Endothelial cell of umbilical vein (primary cell): Measurements from ENCODE around the gene CDC42SE2. TPM values are rescaled to one million over a fixed set of nuclear protein-coding genes. Genes with fewer than 3 reads are reported as not detected.
A peak's percentile ranks its signal among the peaks of the same experiment; 100 is the strongest.

Experiments
- BruUV-seq: library from RNA; stranded (reverse); fragments of 400-500 nt; replicated peaks from 2 replicates; lab custom pipeline; 2021; lab: Mats Ljungman, UMichigan
- CTCF ChIA-PET: fragments of 300-600, 350-600 bp; sonication (Branson Sonifier 250); formaldehyde crosslinking; loops from one replicate; lab custom pipeline; 2021; ENCODE audit warnings: antibody characterized with exemption, inconsistent platforms; lab: Charles Lee
- POLR2A ChIA-PET: fragments of 300-600, 350-600 bp; sonication (Branson Sonifier 250); formaldehyde crosslinking; loops from one replicate; lab custom pipeline; 2021; ENCODE audit warnings: antibody characterized with exemption, inconsistent platforms; lab: Charles Lee
- DNase-seq: peaks from one replicate; pipeline ENCODE4 v3.0.0-alpha.2; 2011; ENCODE audit warnings: low read depth, low spot score
- FAIRE-seq: peaks from 2 replicates; lab custom pipeline; 2011; peaks lifted over from hg19 to GRCh38; lab: Jason Lieb, UNC
- H2AFZ ChIP-seq: 2 replicates; pipeline ENCODE4 v1.6.0; 2012; ENCODE audit warnings: low read depth, low read length, control low read depth, inconsistent platforms
- H3K27ac ChIP-seq: 2 replicates; pipeline ENCODE4 v1.5.1; 2011; ENCODE audit warnings: low read depth, mild to moderate bottlenecking, control low read depth, low read length, moderate library complexity; ENCODE audit not compliant: insufficient read depth
- H3K27me3 ChIP-seq, 2 experiments: 2 replicates each; pipeline versions ENCODE4 v1.6.0 to v1.6.1; 2011; ENCODE audit warnings: low read length in 2 of 2, mixed read lengths in 1 of 2; ENCODE audit not compliant: control insufficient read depth in 2 of 2, insufficient read depth in 2 of 2
- H3K36me3 ChIP-seq, 2 experiments: 2 replicates in 1 of 2; 3 replicates in 1 of 2; pipeline ENCODE4 v1.5.1; 2011; ENCODE audit warnings: low read length in 2 of 2, mild to moderate bottlenecking in 1 of 2, moderate library complexity in 1 of 2; ENCODE audit not compliant: control insufficient read depth in 2 of 2, insufficient read depth in 2 of 2; ENCODE audit errors: extremely low read depth in 1 of 2
- H3K4me1 ChIP-seq: 3 replicates; pipeline ENCODE4 v1.5.1; 2011; ENCODE audit warnings: mild to moderate bottlenecking, low read length; ENCODE audit not compliant: control insufficient read depth, insufficient read depth; ENCODE audit errors: extremely low read depth
- H3K4me2 ChIP-seq: 2 replicates; pipeline ENCODE4 v1.6.1; 2011; ENCODE audit warnings: low read length, control low read depth, mixed read lengths; ENCODE audit not compliant: insufficient read depth
- H3K4me3 ChIP-seq, 3 experiments: fragments of 200-600 bp in 1 of 3; sonication (generic), shearing (Covaris generic) in 1 of 3; replicated peaks in 1 of 3; 2 replicates each; pipeline ENCODE4 v1.5.1; 2011 to 2016; ENCODE audit warnings: control low read depth in 3 of 3, low read length in 3 of 3, mild to moderate bottlenecking in 2 of 3, inconsistent platforms in 1 of 3, low read depth in 1 of 3, moderate library complexity in 1 of 3; ENCODE audit not compliant: insufficient read depth in 1 of 3
- H3K79me2 ChIP-seq: 2 replicates; pipeline ENCODE4 v1.6.0; 2012; ENCODE audit warnings: low read length, inconsistent platforms; ENCODE audit not compliant: control insufficient read depth, insufficient read depth
- H3K9ac ChIP-seq: replicated peaks from 2 replicates; pipeline ENCODE3; 2011; ENCODE audit warnings: low read length, control low read depth; ENCODE audit not compliant: insufficient read depth; ENCODE audit errors: extremely low read depth
- H3K9me1 ChIP-seq: replicated peaks from 3 replicates; pipeline ENCODE4 v1.6.0; 2011; ENCODE audit warnings: mild to moderate bottlenecking, low read length; ENCODE audit not compliant: control insufficient read depth, insufficient read depth; ENCODE audit errors: extremely low read depth
- H3K9me3 ChIP-seq: replicated peaks from 2 replicates; pipeline ENCODE4 v1.5.1; 2012; ENCODE audit warnings: low read length, inconsistent platforms; ENCODE audit not compliant: control insufficient read depth, insufficient read depth
- H4K20me1 ChIP-seq: replicated peaks from 2 replicates; pipeline ENCODE3; 2011; ENCODE audit warnings: mild to moderate bottlenecking, low read length; ENCODE audit not compliant: control insufficient read depth, insufficient read depth; ENCODE audit errors: extremely low read depth
- CTCF ChIP-seq, 2 donors: IDR thresholded peaks; 1 replicate in 1 of 2; 2 replicates in 1 of 2; pipeline ENCODE4 v1.5.1; 2011; ENCODE audit warnings: low read length in 2 of 2, mild to moderate bottlenecking in 2 of 2, moderate library complexity in 2 of 2, control low read depth in 1 of 2, inconsistent platforms in 1 of 2, low read depth in 1 of 2; ENCODE audit not compliant: insufficient read depth in 1 of 2; ENCODE audit errors: extremely low read depth in 1 of 2
- EZH2 ChIP-seq: IDR thresholded peaks from 2 replicates; pipeline ENCODE4 v1.6.1; 2012; ENCODE audit warnings: borderline replicate concordance, low read depth, mild to moderate bottlenecking, moderate library complexity, low read length, inconsistent platforms; ENCODE audit not compliant: severe bottlenecking
- FOS ChIP-seq: IDR thresholded peaks from 2 replicates; pipeline ENCODE4 v1.6.1; 2011; ENCODE audit warnings: mild to moderate bottlenecking, low read length, moderate library complexity, borderline replicate concordance; ENCODE audit not compliant: insufficient read depth
- GATA2 ChIP-seq: IDR thresholded peaks from 2 replicates; pipeline ENCODE4 v1.7.0; 2011; ENCODE audit warnings: low read depth, mild to moderate bottlenecking, moderate library complexity, mixed read lengths, low read length; ENCODE audit not compliant: insufficient read length, insufficient read depth
- JUN ChIP-seq: IDR thresholded peaks from 2 replicates; pipeline ENCODE4 v1.6.1; 2011; ENCODE audit warnings: borderline replicate concordance, low read depth; ENCODE audit not compliant: insufficient read length, insufficient read depth
- MAX ChIP-seq: IDR thresholded peaks from 2 replicates; pipeline ENCODE4 v1.6.1; 2011; ENCODE audit not compliant: insufficient read depth, insufficient read length
- MYC ChIP-seq: IDR thresholded peaks from one replicate; pipeline ENCODE4 v1.6.1; 2011; ENCODE audit warnings: mild to moderate bottlenecking, low read depth, low read length
- POLR2A ChIP-seq: IDR thresholded peaks from 2 replicates; pipeline ENCODE4 v1.6.1; 2012; ENCODE audit warnings: low read depth, mild to moderate bottlenecking, control low read depth, low read length
- POLR2AphosphoS5 ChIP-seq: IDR thresholded peaks from 2 replicates; pipeline ENCODE4 v1.6.1; 2012; ENCODE audit warnings: low read depth, mild to moderate bottlenecking, control low read depth, low read length, moderate library complexity; ENCODE audit not compliant: insufficient read depth
- dilution Hi-C: fragments of 300-500 bp; cut with MboI; formaldehyde crosslinking; loops from one replicate; pipeline ENCODE4 v1.15.0; 2019; ENCODE audit warnings: low sequenced_read_pairs; ENCODE audit not compliant: extremely low pct_ligation_motif_present
- intact Hi-C: fragments of 100-400 bp; cut with micrococcal nuclease; formaldehyde crosslinking; loops from one replicate; pipeline ENCODE4 v1.10.0; 2022
- polyA plus RNA-seq, 4 experiments: library from polyadenylated mRNA; depleted of rRNA in 3 of 4; stranded (reverse) in 3 of 4; unstranded in 1 of 4; fragments of >200 nt; gene quantifications; 2 replicates each; pipeline versions ENCODE4 v1.2.1 to v1.2.3, GENCODE V29; 2011 to 2012; ENCODE audit warnings: missing spikeins in 1 of 4
- total RNA-seq: library from RNA; stranded (reverse); gene quantifications from 2 replicates; pipeline ENCODE4 v1.2.3, GENCODE V29; 2021

Gene CDC42SE2
- total and polyA plus RNA-seq, 2 donors (not counting 3 experiments of a cell fraction or from before 2014, with no cell fraction given): 14.7 to 21.9 TPM

- no peaks in the 10 kb centered on the region for H3K9me1 ChIP-seq
- no peaks in the 10 kb centered on the region for H3K36me3 ChIP-seq
- TF ChIP-seq GATA2 (no peak), MAX (no peak), FOS (no peak), MYC (no peak), CTCF (IDR thresholded peaks at IDR 0.05; ENCODE audit: extremely low read depth in 1 of 2, insufficient read depth in 1 of 2, low read depth in 1 of 2, low read length in 2 of 2) (no peak), POLR2AphosphoS5 (no peak), POLR2A (no peak), EZH2 (no peak), JUN (no peak)
- ChIA-PET POLR2A (no interaction called here), CTCF (interaction anchor here (1.8 kb wide), 1 partner anchor 8 kb away, joined by 4 read pairs; no protein-coding TSS in a partner anchor)
- H3K27me3 ChIP-seq: no peaks in the 10 kb centered on the region
- intact Hi-C loops: no loop called here
- no peak for FAIRE-seq
- H3K79me2 ChIP-seq: no peaks in the 10 kb centered on the region
- H3K4me1 ChIP-seq: peaks cover 18% of the 10 kb centered on the region
- BruUV-seq: no TSS peak
- no peak for DNase-seq
- H4K20me1 ChIP-seq: no peaks in the 10 kb centered on the region
- dilution Hi-C loops: no loop called here
- peak overlapping the region; percentile 72 for H3K27ac ChIP-seq
- no peak overlapping the region for H3K4me2 ChIP-seq
- no peak overlapping the region for H2AFZ ChIP-seq
- H3K9ac ChIP-seq: peak overlapping the region; percentile 45
- H3K9me3 ChIP-seq: no peaks in the 10 kb centered on the region
- H3K4me3 ChIP-seq: no peak overlapping the region
Measured at GRCh38 chr5:131386124-131386523, 122.3 kb downstream of the CDC42SE2 start.
